GM19238 (cell line): ENCODE measurements around the gene COX10.
"Not testable (repeated sequence)": the region's sequence is repeated elsewhere in the genome, so short reads cannot be mapped to it uniquely, and the experiment has no call there.

Experiments used
- DNase-seq: peaks from one replicate; pipeline ENCODE4 v3.0.0; 2011; ENCODE audit warnings: low spot score; ENCODE audit not compliant: insufficient read length

Gene COX10

GRCh38 chr17:14121952-14122351 lies 52.6 kb downstream of the COX10 start:
- DNase-seq: no peak

- DNase-seq: no peak
These were observed 54.4 kb downstream of the COX10 start for GRCh38 chr17:14123619-14124278.

- no peak for DNase-seq
These were observed 55.5 kb downstream of the COX10 start for GRCh38 chr17:14124854-14125253.

GRCh38 chr17:14125518-14126137 lies 56.3 kb downstream of the COX10 start:
- no peak for DNase-seq

- DNase-seq: no peak
These were observed 63.8 kb downstream of the COX10 start for GRCh38 chr17:14133104-14133503.

- DNase-seq: no peak
These were observed 65.2 kb downstream of the COX10 start for GRCh38 chr17:14134456-14134855.

- DNase-seq: no peak
These were observed 66.7 kb downstream of the COX10 start for GRCh38 chr17:14135906-14136590.

- DNase-seq: no peak
These were observed 69.3 kb downstream of the COX10 start for GRCh38 chr17:14138649-14139048.

GRCh38 chr17:14143688-14144087 lies 74.4 kb downstream of the COX10 start:
- DNase-seq: no peak

GRCh38 chr17:14144508-14144907 lies 75.2 kb downstream of the COX10 start:
- DNase-seq: no peak

GRCh38 chr17:14149751-14150150 lies 80.4 kb downstream of the COX10 start:
- DNase-seq: no peak

GRCh38 chr17:14150619-14151018 lies 81.3 kb downstream of the COX10 start:
- no peak for DNase-seq

- DNase-seq: no peak
These were observed 83.4 kb downstream of the COX10 start for GRCh38 chr17:14152721-14153120.

GRCh38 chr17:14153374-14153773 lies 84.1 kb downstream of the COX10 start:
- no peak for DNase-seq

- DNase-seq: no peak
These were observed 87.4 kb downstream of the COX10 start for GRCh38 chr17:14156689-14157088.

- DNase-seq: no peak
These were observed 88.5 kb downstream of the COX10 start for GRCh38 chr17:14157822-14158221.

GRCh38 chr17:14158707-14159106 lies 89.4 kb downstream of the COX10 start:
- DNase-seq: no peak

- DNase-seq: no peak
These were observed 92.1 kb downstream of the COX10 start for GRCh38 chr17:14161419-14161818.

GRCh38 chr17:14165616-14166015 lies 96.3 kb downstream of the COX10 start:
- DNase-seq: no peak

GRCh38 chr17:14167831-14168230 lies 98.5 kb downstream of the COX10 start:
- not testable (repeated sequence) for DNase-seq

- no peak for DNase-seq
These were observed 99.3 kb downstream of the COX10 start for GRCh38 chr17:14168582-14168981.

- no peak for DNase-seq
These were observed 100.0 kb downstream of the COX10 start for GRCh38 chr17:14169287-14169686.

- no peak for DNase-seq
These were observed 100.6 kb downstream of the COX10 start for GRCh38 chr17:14169901-14170300.
